Measurements from ENCODE around the gene MCF2L.
"Not testable (repeated sequence)": the region's sequence is repeated elsewhere in the genome, so short reads cannot be mapped to it uniquely, and the experiment has no call there.

The MCF2L gene

GRCh38 chr13:113077566-113077952 is 108.5 kb downstream of the MCF2L start:
- no peak for DNase-seq (ENCODE audit: low read depth in 1 of 2, low spot score in 1 of 2)
- Histone ChIP-seq H3K4me3 (replicated peaks; ENCODE audit: insufficient read depth, low read length) (no peak overlapping the region), H3K27ac (replicated peaks) (no peak overlapping the region), H3K27me3 (ENCODE audit: insufficient read depth, poor library complexity, severe bottlenecking) (peaks cover 4% of the 10 kb centered on the region)
- TF ChIP-seq POLR2AphosphoS5 (IDR thresholded peaks at IDR 0.05; ENCODE audit: low read depth) (no peak), GABPA (IDR thresholded peaks at IDR 0.05; ENCODE audit: low read depth) (no peak), SPI1 (IDR thresholded peaks at IDR 0.05; ENCODE audit: borderline replicate concordance, low read depth) (no peak)

GRCh38 chr13:113077953-113078901 is 109.2 kb downstream of the MCF2L start:
- Histone ChIP-seq H3K4me3 (replicated peaks; ENCODE audit: insufficient read depth, low read length) (no peak overlapping the region), H3K27me3 (ENCODE audit: insufficient read depth, poor library complexity, severe bottlenecking) (peaks cover 1% of the 10 kb centered on the region), H3K27ac (replicated peaks) (no peak overlapping the region)
- TF ChIP-seq REST (IDR thresholded peaks at IDR 0.05; ENCODE audit: insufficient replicate concordance, low read depth), result no peak
- no peak for TF ChIP-seq POLR2AphosphoS5 (IDR thresholded peaks at IDR 0.05; ENCODE audit: low read depth)
- no peak for TF ChIP-seq GABPA (IDR thresholded peaks at IDR 0.05; ENCODE audit: low read depth)
- no peak for TF ChIP-seq CTCF (IDR thresholded peaks at IDR 0.05; ENCODE audit: insufficient read depth, low read length)
- no peak for DNase-seq (ENCODE audit: low read depth in 1 of 2, low spot score in 1 of 2)

GRCh38 chr13:113078902-113079780 is 110.1 kb downstream of the MCF2L start:
- Histone ChIP-seq H3K27ac (replicated peaks) (no peak overlapping the region), H3K4me3 (replicated peaks; ENCODE audit: insufficient read depth, low read length) (no peak overlapping the region), H3K27me3 (ENCODE audit: insufficient read depth, poor library complexity, severe bottlenecking) (no peaks in the 10 kb centered on the region)
- DNase-seq (ENCODE audit: low read depth in 1 of 2, low spot score in 1 of 2), result no peak
- TF ChIP-seq SPI1 (IDR thresholded peaks at IDR 0.05; ENCODE audit: borderline replicate concordance, low read depth) (no peak), CTCF (IDR thresholded peaks at IDR 0.05; ENCODE audit: insufficient read depth, low read length) (no peak), POLR2AphosphoS5 (IDR thresholded peaks at IDR 0.05; ENCODE audit: low read depth) (no peak), GABPA (IDR thresholded peaks at IDR 0.05; ENCODE audit: low read depth) (no peak), REST (IDR thresholded peaks at IDR 0.05; ENCODE audit: insufficient replicate concordance, low read depth) (no peak)

GRCh38 chr13:113079781-113080080 is 110.7 kb downstream of the MCF2L start:
- DNase-seq (ENCODE audit: low read depth in 1 of 2, low spot score in 1 of 2); H3K4me3 ChIP-seq (replicated peaks; ENCODE audit: insufficient read depth, low read length); H3K27ac ChIP-seq (replicated peaks); H3K27me3 ChIP-seq (ENCODE audit: insufficient read depth, poor library complexity, severe bottlenecking): not testable (repeated sequence)

All from HL-60 (cell line).